OCI-LY3 (cell line): ENCODE measurements around the gene TSC1.

Source experiments
- CTCF ChIP-seq: fragments of 200-600, 300-600 bp; sonication (generic); IDR thresholded peaks from 2 replicates; pipeline ENCODE4 v1.5.1; 2014; ENCODE audit warnings: antibody characterized with exemption, low read length, low read depth
- EZH2phosphoT487 ChIP-seq: fragments of 200-600 bp; shearing (Covaris generic); IDR thresholded peaks from 2 replicates; pipeline ENCODE4 v1.6.1; 2018; ENCODE audit warnings: antibody characterized with exemption, mixed run types, low read depth

- no peak for TF ChIP-seq CTCF
- no peak for TF ChIP-seq EZH2phosphoT487
Observed at GRCh38 chr9:132883349-132884294, 60.8 kb downstream of the TSC1 start.
